Endothelial cell of umbilical vein (primary cell): ENCODE measurements around the gene MEI1. TPM values are rescaled to one million over a fixed set of nuclear protein-coding genes. Genes with fewer than 3 reads are reported as not detected.

Experiments
- BruUV-seq: library from RNA; stranded (reverse); fragments of 400-500 nt; replicated peaks from 2 replicates; lab custom pipeline; 2021; lab: Mats Ljungman, UMichigan
- CTCF ChIA-PET: fragments of 300-600, 350-600 bp; sonication (Branson Sonifier 250); formaldehyde crosslinking; loops from one replicate; lab custom pipeline; 2021; ENCODE audit warnings: antibody characterized with exemption, inconsistent platforms; lab: Charles Lee
- POLR2A ChIA-PET: fragments of 300-600, 350-600 bp; sonication (Branson Sonifier 250); formaldehyde crosslinking; loops from one replicate; lab custom pipeline; 2021; ENCODE audit warnings: antibody characterized with exemption, inconsistent platforms; lab: Charles Lee
- DNase-seq: peaks from one replicate; pipeline ENCODE4 v3.0.0-alpha.2; 2011; ENCODE audit warnings: low read depth, low spot score
- FAIRE-seq: peaks from 2 replicates; lab custom pipeline; 2011; peaks lifted over from hg19 to GRCh38; lab: Jason Lieb, UNC
- H2AFZ ChIP-seq: 2 replicates; pipeline ENCODE4 v1.6.0; 2012; ENCODE audit warnings: low read depth, low read length, control low read depth, inconsistent platforms
- H3K27ac ChIP-seq: 2 replicates; pipeline ENCODE4 v1.5.1; 2011; ENCODE audit warnings: low read depth, mild to moderate bottlenecking, control low read depth, low read length, moderate library complexity; ENCODE audit not compliant: insufficient read depth
- H3K27me3 ChIP-seq, 2 experiments: 2 replicates each; pipeline versions ENCODE4 v1.6.0 to v1.6.1; 2011; ENCODE audit warnings: low read length in 2 of 2, mixed read lengths in 1 of 2; ENCODE audit not compliant: control insufficient read depth in 2 of 2, insufficient read depth in 2 of 2
- H3K36me3 ChIP-seq, 2 experiments: 2 replicates in 1 of 2; 3 replicates in 1 of 2; pipeline ENCODE4 v1.5.1; 2011; ENCODE audit warnings: low read length in 2 of 2, mild to moderate bottlenecking in 1 of 2, moderate library complexity in 1 of 2; ENCODE audit not compliant: control insufficient read depth in 2 of 2, insufficient read depth in 2 of 2; ENCODE audit errors: extremely low read depth in 1 of 2
- H3K4me1 ChIP-seq: 3 replicates; pipeline ENCODE4 v1.5.1; 2011; ENCODE audit warnings: mild to moderate bottlenecking, low read length; ENCODE audit not compliant: control insufficient read depth, insufficient read depth; ENCODE audit errors: extremely low read depth
- H3K4me2 ChIP-seq: 2 replicates; pipeline ENCODE4 v1.6.1; 2011; ENCODE audit warnings: low read length, control low read depth, mixed read lengths; ENCODE audit not compliant: insufficient read depth
- H3K4me3 ChIP-seq, 3 experiments: fragments of 200-600 bp in 1 of 3; sonication (generic), shearing (Covaris generic) in 1 of 3; replicated peaks in 1 of 3; 2 replicates each; pipeline ENCODE4 v1.5.1; 2011 to 2016; ENCODE audit warnings: control low read depth in 3 of 3, low read length in 3 of 3, mild to moderate bottlenecking in 2 of 3, inconsistent platforms in 1 of 3, low read depth in 1 of 3, moderate library complexity in 1 of 3; ENCODE audit not compliant: insufficient read depth in 1 of 3
- H3K79me2 ChIP-seq: 2 replicates; pipeline ENCODE4 v1.6.0; 2012; ENCODE audit warnings: low read length, inconsistent platforms; ENCODE audit not compliant: control insufficient read depth, insufficient read depth
- H3K9ac ChIP-seq: replicated peaks from 2 replicates; pipeline ENCODE3; 2011; ENCODE audit warnings: low read length, control low read depth; ENCODE audit not compliant: insufficient read depth; ENCODE audit errors: extremely low read depth
- H3K9me1 ChIP-seq: replicated peaks from 3 replicates; pipeline ENCODE4 v1.6.0; 2011; ENCODE audit warnings: mild to moderate bottlenecking, low read length; ENCODE audit not compliant: control insufficient read depth, insufficient read depth; ENCODE audit errors: extremely low read depth
- H3K9me3 ChIP-seq: replicated peaks from 2 replicates; pipeline ENCODE4 v1.5.1; 2012; ENCODE audit warnings: low read length, inconsistent platforms; ENCODE audit not compliant: control insufficient read depth, insufficient read depth
- H4K20me1 ChIP-seq: replicated peaks from 2 replicates; pipeline ENCODE3; 2011; ENCODE audit warnings: mild to moderate bottlenecking, low read length; ENCODE audit not compliant: control insufficient read depth, insufficient read depth; ENCODE audit errors: extremely low read depth
- EZH2 ChIP-seq: IDR thresholded peaks from 2 replicates; pipeline ENCODE4 v1.6.1; 2012; ENCODE audit warnings: borderline replicate concordance, low read depth, mild to moderate bottlenecking, moderate library complexity, low read length, inconsistent platforms; ENCODE audit not compliant: severe bottlenecking
- FOS ChIP-seq: IDR thresholded peaks from 2 replicates; pipeline ENCODE4 v1.6.1; 2011; ENCODE audit warnings: mild to moderate bottlenecking, low read length, moderate library complexity, borderline replicate concordance; ENCODE audit not compliant: insufficient read depth
- GATA2 ChIP-seq: IDR thresholded peaks from 2 replicates; pipeline ENCODE4 v1.7.0; 2011; ENCODE audit warnings: low read depth, mild to moderate bottlenecking, moderate library complexity, mixed read lengths, low read length; ENCODE audit not compliant: insufficient read length, insufficient read depth
- JUN ChIP-seq: IDR thresholded peaks from 2 replicates; pipeline ENCODE4 v1.6.1; 2011; ENCODE audit warnings: borderline replicate concordance, low read depth; ENCODE audit not compliant: insufficient read length, insufficient read depth
- MYC ChIP-seq: IDR thresholded peaks from one replicate; pipeline ENCODE4 v1.6.1; 2011; ENCODE audit warnings: mild to moderate bottlenecking, low read depth, low read length
- POLR2A ChIP-seq: IDR thresholded peaks from 2 replicates; pipeline ENCODE4 v1.6.1; 2012; ENCODE audit warnings: low read depth, mild to moderate bottlenecking, control low read depth, low read length
- POLR2AphosphoS5 ChIP-seq: IDR thresholded peaks from 2 replicates; pipeline ENCODE4 v1.6.1; 2012; ENCODE audit warnings: low read depth, mild to moderate bottlenecking, control low read depth, low read length, moderate library complexity; ENCODE audit not compliant: insufficient read depth
- dilution Hi-C: fragments of 300-500 bp; cut with MboI; formaldehyde crosslinking; loops from one replicate; pipeline ENCODE4 v1.15.0; 2019; ENCODE audit warnings: low sequenced_read_pairs; ENCODE audit not compliant: extremely low pct_ligation_motif_present
- intact Hi-C: fragments of 100-400 bp; cut with micrococcal nuclease; formaldehyde crosslinking; loops from one replicate; pipeline ENCODE4 v1.10.0; 2022
- polyA plus RNA-seq, 4 experiments: library from polyadenylated mRNA; depleted of rRNA in 3 of 4; stranded (reverse) in 3 of 4; unstranded in 1 of 4; fragments of >200 nt; gene quantifications; 2 replicates each; pipeline versions ENCODE4 v1.2.1 to v1.2.3, GENCODE V29; 2011 to 2012; ENCODE audit warnings: missing spikeins in 1 of 4
- total RNA-seq: library from RNA; stranded (reverse); gene quantifications from 2 replicates; pipeline ENCODE4 v1.2.3, GENCODE V29; 2021
- TF ChIP-seq, protein P1 (sequence below): IDR thresholded peaks from 2 replicates; pipeline ENCODE4 v1.6.1; 2011; ENCODE audit not compliant: insufficient read depth, insufficient read length
- TF ChIP-seq, protein P2 (sequence below), 2 donors: IDR thresholded peaks; 1 replicate in 1 of 2; 2 replicates in 1 of 2; pipeline ENCODE4 v1.5.1; 2011; ENCODE audit warnings: low read length in 2 of 2, mild to moderate bottlenecking in 2 of 2, moderate library complexity in 2 of 2, control low read depth in 1 of 2, inconsistent platforms in 1 of 2, low read depth in 1 of 2; ENCODE audit not compliant: insufficient read depth in 1 of 2; ENCODE audit errors: extremely low read depth in 1 of 2

Gene MEI1
- total and polyA plus RNA-seq, 2 donors (not counting 3 experiments of a cell fraction or from before 2014, with no cell fraction given) = 1.5 to 1.9 TPM

DNA sequence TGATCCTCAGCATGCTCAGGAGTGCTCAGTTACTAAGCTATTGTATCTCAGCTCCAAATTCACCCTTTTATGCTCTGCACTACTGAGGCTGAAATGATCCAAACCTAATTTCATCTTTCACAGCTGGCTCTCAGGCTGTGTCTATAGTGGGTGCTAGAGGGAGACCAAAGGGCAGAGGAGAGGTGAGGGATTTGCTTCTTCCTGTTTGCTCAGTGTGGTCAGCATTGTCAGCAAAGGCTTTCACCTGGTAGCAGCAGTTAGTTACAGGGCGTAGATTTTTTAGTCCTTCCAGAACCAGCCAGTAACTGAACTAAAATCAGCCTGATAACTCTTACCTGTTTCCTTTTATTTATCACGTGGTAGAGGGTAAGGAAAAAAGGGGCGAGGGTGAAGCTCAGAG lies 45.0 kb upstream of the MEI1 start:
- Histone ChIP-seq H3K9ac (no peak overlapping the region), H3K4me1 (no peaks in the 10 kb centered on the region), H3K4me2 (no peak overlapping the region), H3K27ac (no peak overlapping the region), H2AFZ (no peak overlapping the region), H3K4me3 (no peak overlapping the region), H3K9me1 (no peaks in the 10 kb centered on the region), H4K20me1 (no peaks in the 10 kb centered on the region), H3K36me3 (peaks cover 33 to 49% of the 10 kb centered on the region in 2 experiments), H3K27me3 (no peaks in the 10 kb centered on the region), H3K9me3 (no peaks in the 10 kb centered on the region), H3K79me2 (peaks cover 2% of the 10 kb centered on the region)
- TF ChIP-seq MYC (no peak), EZH2 (no peak), POLR2AphosphoS5 (no peak), GATA2 (no peak), FOS (no peak), JUN (no peak), POLR2A (no peak)
- TF ChIP-seq, protein P1, sequence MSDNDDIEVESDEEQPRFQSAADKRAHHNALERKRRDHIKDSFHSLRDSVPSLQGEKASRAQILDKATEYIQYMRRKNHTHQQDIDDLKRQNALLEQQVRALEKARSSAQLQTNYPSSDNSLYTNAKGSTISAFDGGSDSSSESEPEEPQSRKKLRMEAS = no peak
- TF ChIP-seq, protein P2, sequence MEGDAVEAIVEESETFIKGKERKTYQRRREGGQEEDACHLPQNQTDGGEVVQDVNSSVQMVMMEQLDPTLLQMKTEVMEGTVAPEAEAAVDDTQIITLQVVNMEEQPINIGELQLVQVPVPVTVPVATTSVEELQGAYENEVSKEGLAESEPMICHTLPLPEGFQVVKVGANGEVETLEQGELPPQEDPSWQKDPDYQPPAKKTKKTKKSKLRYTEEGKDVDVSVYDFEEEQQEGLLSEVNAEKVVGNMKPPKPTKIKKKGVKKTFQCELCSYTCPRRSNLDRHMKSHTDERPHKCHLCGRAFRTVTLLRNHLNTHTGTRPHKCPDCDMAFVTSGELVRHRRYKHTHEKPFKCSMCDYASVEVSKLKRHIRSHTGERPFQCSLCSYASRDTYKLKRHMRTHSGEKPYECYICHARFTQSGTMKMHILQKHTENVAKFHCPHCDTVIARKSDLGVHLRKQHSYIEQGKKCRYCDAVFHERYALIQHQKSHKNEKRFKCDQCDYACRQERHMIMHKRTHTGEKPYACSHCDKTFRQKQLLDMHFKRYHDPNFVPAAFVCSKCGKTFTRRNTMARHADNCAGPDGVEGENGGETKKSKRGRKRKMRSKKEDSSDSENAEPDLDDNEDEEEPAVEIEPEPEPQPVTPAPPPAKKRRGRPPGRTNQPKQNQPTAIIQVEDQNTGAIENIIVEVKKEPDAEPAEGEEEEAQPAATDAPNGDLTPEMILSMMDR (IDR thresholded peaks at IDR 0.05; ENCODE audit: extremely low read depth in 1 of 2, insufficient read depth in 1 of 2, low read depth in 1 of 2, low read length in 2 of 2) = no peak
- FAIRE-seq (no peak), DNase-seq (no peak)
- intact Hi-C loops = no loop called here
- no TSS peak for BruUV-seq
- ChIA-PET POLR2A (no interaction called here), CTCF (interaction anchor here (1.3 to 1.7 kb wide), 2 partner anchors 9 to 13 kb away, joined by 5 read pairs; no protein-coding TSS in a partner anchor)
- dilution Hi-C loops = no loop called here
